Endodermal cell (in vitro differentiated cells): ENCODE data around the gene ATXN1. TPM values are rescaled to one million over a fixed set of nuclear protein-coding genes. Genes with fewer than 3 reads are reported as not detected.

ENCODE experiments used
- DNase-seq: peaks from one replicate; pipeline ENCODE4 v3.0.0-alpha.2; 2017
- H3K27ac ChIP-seq: 2 replicates; pipeline ENCODE4 v1.5.1; 2013; ENCODE audit warnings: mild to moderate bottlenecking, low read depth, low read length, moderate library complexity
- H3K27me3 ChIP-seq: 2 replicates; pipeline ENCODE4 v1.6.1; 2013; ENCODE audit warnings: mild to moderate bottlenecking, low read length, moderate library complexity; ENCODE audit not compliant: insufficient read depth, control insufficient read depth, poor library complexity, severe bottlenecking
- H3K36me3 ChIP-seq: 2 replicates; pipeline ENCODE4 v1.7.0; 2013; ENCODE audit warnings: mild to moderate bottlenecking, low read length, moderate library complexity; ENCODE audit not compliant: control insufficient read depth, insufficient read depth
- H3K4me1 ChIP-seq: one replicate; pipeline ENCODE4 v1.7.0; 2013; ENCODE audit warnings: low read length; ENCODE audit not compliant: control insufficient read depth, insufficient read depth
- H3K4me3 ChIP-seq: 2 replicates; pipeline ENCODE4 v1.5.1; 2013; ENCODE audit warnings: mild to moderate bottlenecking, low read length, moderate library complexity
- H3K9ac ChIP-seq: 2 replicates; pipeline ENCODE4 v1.6.1; 2013; ENCODE audit warnings: mild to moderate bottlenecking, low read length, moderate library complexity; ENCODE audit not compliant: poor library complexity, severe bottlenecking; ENCODE audit errors: extremely low read depth
- H3K9me3 ChIP-seq: 2 replicates; pipeline ENCODE4 v1.6.1; 2013; ENCODE audit warnings: mild to moderate bottlenecking, low read length, moderate library complexity; ENCODE audit not compliant: control insufficient read depth
- H3K27ac Mint-ChIP-seq: 2 replicates; pipeline ENCODE4 v1.8.0; 2020; ENCODE audit warnings: mixed read lengths
- H3K27me3 Mint-ChIP-seq: 2 replicates; pipeline ENCODE4 v1.8.0; 2021; ENCODE audit warnings: mild to moderate bottlenecking, mixed read lengths; ENCODE audit not compliant: insufficient read depth
- H3K36me3 Mint-ChIP-seq: 2 replicates; pipeline ENCODE4 v1.8.0; 2020; ENCODE audit warnings: low read depth, mixed read lengths
- H3K4me1 Mint-ChIP-seq: 2 replicates; pipeline ENCODE4 v1.8.0; 2020; ENCODE audit warnings: mixed read lengths
- H3K4me3 Mint-ChIP-seq: 2 replicates; pipeline ENCODE4 v1.8.0; 2020; ENCODE audit warnings: mild to moderate bottlenecking, moderate library complexity, mixed read lengths
- H3K9me3 Mint-ChIP-seq: 2 replicates; pipeline ENCODE4 v1.8.0; 2020; ENCODE audit warnings: mild to moderate bottlenecking, mixed read lengths
- CTCF ChIP-seq: fragments of 200-600 bp; sonication (generic); conservative IDR thresholded peaks from 2 replicates; pipeline ENCODE4 v1.5.0; 2021; ENCODE audit warnings: antibody characterized with exemption, mild to moderate bottlenecking
- WGBS, 2 experiments: methylation state at CpG; one replicate each; pipeline versions ENCODE4 v1.1.5 to v1.1.7; 2013; ENCODE audit warnings: missing lambda C conversion rate in 2 of 2, mixed read lengths in 1 of 2; ENCODE audit not compliant: insufficient coverage in 1 of 2, insufficient read length in 1 of 2; 5-methylcytosine and 5-hydroxymethylcytosine counted together
- total RNA-seq, 2 donors: library from RNA; stranded (reverse); fragmentation: NEBNext Ultra II Directional in 1 of 2; extraction: Animal tissue kit (Norgen Biotek cat#: 25700) in 1 of 2; gene quantifications; 2 replicates in 1 of 2; 3 replicates in 1 of 2; pipeline ENCODE4 v1.2.1, GENCODE V29; 2021

The ATXN1 gene
- total RNA-seq, 2 donors from 2014 or later = 10.4 to 15.9 TPM

DNA sequence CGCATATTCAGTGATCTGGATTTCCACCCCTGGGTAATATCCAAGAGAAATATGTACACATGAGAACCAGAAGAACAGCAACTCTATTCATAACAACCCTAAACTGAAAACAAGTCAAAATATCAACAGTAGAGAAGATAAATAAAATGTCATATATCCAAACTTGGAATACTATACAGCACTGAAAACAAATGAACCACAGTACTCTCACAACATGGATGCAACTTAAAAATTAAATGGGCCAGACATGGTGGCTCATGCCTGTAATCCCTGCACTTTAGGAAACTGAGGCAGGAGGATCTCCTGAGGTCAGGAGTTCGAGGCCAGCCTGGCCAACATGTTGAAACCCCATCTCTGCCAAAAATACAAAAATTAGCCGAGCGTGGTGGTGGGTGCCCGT lies 16.5 kb upstream of the ATXN1 start:
- H3K27ac ChIP-seq = no peak overlapping the region
- no peaks in the 10 kb centered on the region for H3K36me3 Mint-ChIP-seq
- no peaks in the 10 kb centered on the region for H3K9me3 ChIP-seq
- H3K36me3 ChIP-seq = no peaks in the 10 kb centered on the region
- no peaks in the 10 kb centered on the region for H3K4me1 ChIP-seq
- no peak overlapping the region for H3K27ac Mint-ChIP-seq
- H3K9me3 Mint-ChIP-seq = no peaks in the 10 kb centered on the region
- no peak overlapping the region for H3K9ac ChIP-seq
- 91 to 97% methylated on average over 5 of the region's 5 CpGs for WGBS, 2 experiments
- DNase-seq = no peak
- no peak for TF ChIP-seq CTCF
- no peak overlapping the region for H3K4me3 ChIP-seq
- H3K4me1 Mint-ChIP-seq = peaks cover 7% of the 10 kb centered on the region
- H3K27me3 Mint-ChIP-seq = no peaks in the 10 kb centered on the region
- no peaks in the 10 kb centered on the region for H3K27me3 ChIP-seq
- no peak overlapping the region for H3K4me3 Mint-ChIP-seq

GRCh38 chr6:16776394-16777017 lies 15.2 kb upstream of the ATXN1 start:
- Histone ChIP-seq H3K4me3 (no peak overlapping the region), H3K4me1 (no peaks in the 10 kb centered on the region), H3K27ac (no peak overlapping the region), H3K9me3 (no peaks in the 10 kb centered on the region), H3K27me3 (no peaks in the 10 kb centered on the region), H3K36me3 (no peaks in the 10 kb centered on the region), H3K9ac (no peak overlapping the region)
- WGBS, 2 experiments = 86 to 93% methylated on average over 2 to 4 of the region's 4 CpGs
- TF ChIP-seq CTCF = peak; percentile 59
- no peak for DNase-seq
- H3K4me3 Mint-ChIP-seq = no peak overlapping the region
- H3K4me1 Mint-ChIP-seq = peaks cover 7% of the 10 kb centered on the region
- no peaks in the 10 kb centered on the region for H3K9me3 Mint-ChIP-seq
- no peak overlapping the region for H3K27ac Mint-ChIP-seq
- no peaks in the 10 kb centered on the region for H3K27me3 Mint-ChIP-seq
- no peaks in the 10 kb centered on the region for H3K36me3 Mint-ChIP-seq

GRCh38 chr6:16774437-16774836 lies 13.2 kb upstream of the ATXN1 start:
- Histone ChIP-seq H3K36me3 (no peaks in the 10 kb centered on the region), H3K4me3 (no peak overlapping the region), H3K27ac (no peak overlapping the region), H3K4me1 (no peaks in the 10 kb centered on the region), H3K27me3 (no peaks in the 10 kb centered on the region), H3K9ac (no peak overlapping the region), H3K9me3 (no peaks in the 10 kb centered on the region)
- WGBS, 2 experiments = 93 to 100% methylated on average over 1 of the region's 1 CpG
- Mint-ChIP-seq H3K4me3 (no peak overlapping the region), H3K27ac (no peak overlapping the region), H3K27me3 (no peaks in the 10 kb centered on the region), H3K4me1 (peaks cover 9% of the 10 kb centered on the region), H3K9me3 (no peaks in the 10 kb centered on the region), H3K36me3 (no peaks in the 10 kb centered on the region)
- DNase-seq = no peak
- no peak for TF ChIP-seq CTCF
